Smooth muscle cell (in vitro differentiated cells): Measurements from ENCODE around the gene GPR107. TPM values are rescaled to one million over a fixed set of nuclear protein-coding genes. Genes with fewer than 3 reads are reported as not detected.

ENCODE experiments used
- DNase-seq: peaks from one replicate; lab custom pipeline; 2025; ENCODE audit not compliant: unreplicated experiment; lab: John Stamatoyannopoulos, UW
- H2AFZ ChIP-seq: fragments of 200-600 bp; sonication (generic); 2 replicates; pipeline ENCODE4 v1.6.0; 2016; ENCODE audit warnings: antibody characterized with exemption, low read depth, mild to moderate bottlenecking
- H3F3A ChIP-seq: fragments of 200-600 bp; sonication (generic); 2 replicates; pipeline ENCODE4 v1.6.0; 2017; ENCODE audit warnings: antibody characterized with exemption, low read depth
- H3K27ac ChIP-seq: fragments of 200-600 bp; sonication (generic); 2 replicates; pipeline ENCODE4 v1.5.1; 2016; ENCODE audit warnings: low read depth, mild to moderate bottlenecking
- H3K27me3 ChIP-seq: fragments of 200-600 bp; sonication (generic); 2 replicates; pipeline ENCODE4 v1.6.1; 2016; ENCODE audit warnings: low read depth, mild to moderate bottlenecking
- H3K36me3 ChIP-seq: fragments of 200-600 bp; sonication (generic); 2 replicates; pipeline ENCODE4 v1.5.1; 2016; ENCODE audit warnings: low read depth
- H3K4me1 ChIP-seq: fragments of 200-600 bp; sonication (generic); 2 replicates; pipeline ENCODE4 v1.5.1; 2016; ENCODE audit warnings: low read depth
- H3K4me2 ChIP-seq: fragments of 200-600 bp; sonication (generic); 2 replicates; pipeline ENCODE4 v1.6.0; 2016; ENCODE audit warnings: mild to moderate bottlenecking
- H3K4me3 ChIP-seq: fragments of 200-600 bp; sonication (generic); 2 replicates; pipeline ENCODE4 v1.5.1; 2016; ENCODE audit warnings: mild to moderate bottlenecking
- H3K79me2 ChIP-seq: fragments of 200-600 bp; sonication (generic); 2 replicates; pipeline ENCODE4 v1.6.0; 2016; ENCODE audit warnings: low read depth, mild to moderate bottlenecking
- H3K9ac ChIP-seq: fragments of 200-600 bp; sonication (generic); 2 replicates; pipeline ENCODE4 v1.6.0; 2016; ENCODE audit warnings: low read depth
- H3K9me3 ChIP-seq: fragments of 200-600 bp; sonication (generic); replicated peaks from 2 replicates; pipeline ENCODE4 v1.5.1; 2016; ENCODE audit warnings: low read depth
- H4K20me1 ChIP-seq: fragments of 200-600 bp; sonication (generic); 2 replicates; pipeline ENCODE4 v1.6.0; 2016; ENCODE audit warnings: low read depth
- WGBS: methylation state at CpG from one replicate; pipeline ENCODE4 v1.1.7; 2016; ENCODE audit warnings: low lambda C conversion rate; 5-methylcytosine and 5-hydroxymethylcytosine counted together
- polyA plus RNA-seq: library from polyadenylated mRNA; unstranded; fragments of >200 nt; fragmentation: Nextera tagmentation; extraction: Ambion mirVana; gene quantifications from 2 replicates; pipeline ENCODE4 v1.2.1, GENCODE V29; 2016
- total RNA-seq: library from RNA; depleted of rRNA; stranded (reverse); fragments of >200 nt; gene quantifications from 2 replicates; pipeline ENCODE4 v1.2.3, GENCODE V29; 2014
- TF ChIP-seq, protein P1 (sequence below): fragments of 200-600 bp; sonication (generic); IDR thresholded peaks from 2 replicates; pipeline ENCODE4 v1.5.1; 2017; ENCODE audit warnings: borderline replicate concordance, mild to moderate bottlenecking, antibody characterized with exemption; ENCODE audit not compliant: insufficient read depth, poor library complexity, severe bottlenecking

The GPR107 gene
- total and polyA plus RNA-seq, 2 experiments from 2014 or later, result 16.2 to 42.7 TPM

DNA sequence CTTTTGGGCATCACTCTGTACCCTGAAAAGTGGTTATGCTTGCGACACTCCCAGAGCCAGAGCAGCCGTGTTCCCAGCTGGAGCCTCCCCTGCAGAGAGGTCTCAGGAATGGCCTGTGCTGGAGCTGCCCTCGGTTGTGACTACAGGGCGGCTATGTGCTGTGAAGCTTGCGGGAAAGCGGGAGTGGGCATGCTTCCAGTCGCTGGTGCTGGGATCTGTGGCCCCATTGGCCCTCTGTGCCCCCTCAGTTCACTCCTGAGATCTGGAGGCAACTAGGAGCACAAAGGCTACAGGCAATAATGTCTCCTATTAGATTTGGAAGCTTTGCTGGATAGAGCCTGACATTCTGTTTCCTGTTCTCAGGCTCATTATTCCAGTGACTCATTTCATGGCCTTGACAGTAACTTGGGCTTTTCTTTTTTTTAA is 56.9 kb downstream of the GPR107 start:
- Histone ChIP-seq H2AFZ (no peak overlapping the region), H3K36me3 (no peaks in the 10 kb centered on the region), H3K4me1 (peaks cover 10% of the 10 kb centered on the region), H3K4me3 (no peak overlapping the region), H3K79me2 (no peaks in the 10 kb centered on the region), H3F3A (peaks cover 20% of the 10 kb centered on the region), H4K20me1 (peaks cover 44% of the 10 kb centered on the region), H3K27me3 (no peaks in the 10 kb centered on the region), H3K4me2 (no peak overlapping the region), H3K9ac (no peak overlapping the region), H3K9me3 (no peaks in the 10 kb centered on the region), H3K27ac (peak overlapping the region; percentile 43)
- 68% methylated on average over 7 of the region's 7 CpGs for WGBS
- DNase-seq, result no peak
- TF ChIP-seq, protein P1, sequence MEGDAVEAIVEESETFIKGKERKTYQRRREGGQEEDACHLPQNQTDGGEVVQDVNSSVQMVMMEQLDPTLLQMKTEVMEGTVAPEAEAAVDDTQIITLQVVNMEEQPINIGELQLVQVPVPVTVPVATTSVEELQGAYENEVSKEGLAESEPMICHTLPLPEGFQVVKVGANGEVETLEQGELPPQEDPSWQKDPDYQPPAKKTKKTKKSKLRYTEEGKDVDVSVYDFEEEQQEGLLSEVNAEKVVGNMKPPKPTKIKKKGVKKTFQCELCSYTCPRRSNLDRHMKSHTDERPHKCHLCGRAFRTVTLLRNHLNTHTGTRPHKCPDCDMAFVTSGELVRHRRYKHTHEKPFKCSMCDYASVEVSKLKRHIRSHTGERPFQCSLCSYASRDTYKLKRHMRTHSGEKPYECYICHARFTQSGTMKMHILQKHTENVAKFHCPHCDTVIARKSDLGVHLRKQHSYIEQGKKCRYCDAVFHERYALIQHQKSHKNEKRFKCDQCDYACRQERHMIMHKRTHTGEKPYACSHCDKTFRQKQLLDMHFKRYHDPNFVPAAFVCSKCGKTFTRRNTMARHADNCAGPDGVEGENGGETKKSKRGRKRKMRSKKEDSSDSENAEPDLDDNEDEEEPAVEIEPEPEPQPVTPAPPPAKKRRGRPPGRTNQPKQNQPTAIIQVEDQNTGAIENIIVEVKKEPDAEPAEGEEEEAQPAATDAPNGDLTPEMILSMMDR, result no peak

DNA sequence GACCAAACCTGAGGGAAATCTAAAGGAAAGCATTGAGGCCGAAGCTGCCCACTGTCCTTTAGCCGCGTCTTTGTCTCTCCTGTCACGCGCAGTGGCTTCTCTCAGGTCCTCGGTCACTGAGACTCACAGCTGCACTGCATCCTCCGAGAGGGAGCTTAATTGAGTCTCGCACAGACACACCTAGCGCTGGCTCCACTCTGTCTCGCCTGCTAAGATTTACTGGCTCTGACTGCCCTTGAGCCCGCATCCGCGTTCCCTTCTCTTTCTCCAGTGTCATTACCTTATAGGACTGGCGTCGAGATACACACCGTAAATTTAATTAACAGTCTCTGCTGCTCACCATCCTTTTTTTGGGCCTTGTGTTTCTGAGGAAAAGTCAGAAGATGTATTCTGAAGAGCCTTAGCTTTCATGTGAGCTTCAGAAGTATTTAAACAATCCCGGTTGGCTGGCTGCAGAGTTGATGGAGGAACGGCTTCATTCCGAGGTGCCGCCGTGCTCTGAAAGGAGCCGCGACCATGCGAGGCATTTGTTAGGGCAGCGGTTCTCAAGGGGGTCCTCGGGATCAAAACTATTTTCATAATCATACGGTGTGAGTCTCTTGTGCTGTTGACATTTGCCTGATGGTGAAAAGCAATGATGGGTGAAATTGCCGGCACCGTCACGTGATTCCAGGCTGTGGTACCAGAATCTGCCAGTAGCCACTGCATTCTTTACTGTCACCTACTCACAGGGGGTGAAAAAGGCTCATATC is 58.3 kb downstream of the GPR107 start:
- 86% methylated on average over 30 of the region's 30 CpGs for WGBS
- TF ChIP-seq, protein P1, result no peak

DNA sequence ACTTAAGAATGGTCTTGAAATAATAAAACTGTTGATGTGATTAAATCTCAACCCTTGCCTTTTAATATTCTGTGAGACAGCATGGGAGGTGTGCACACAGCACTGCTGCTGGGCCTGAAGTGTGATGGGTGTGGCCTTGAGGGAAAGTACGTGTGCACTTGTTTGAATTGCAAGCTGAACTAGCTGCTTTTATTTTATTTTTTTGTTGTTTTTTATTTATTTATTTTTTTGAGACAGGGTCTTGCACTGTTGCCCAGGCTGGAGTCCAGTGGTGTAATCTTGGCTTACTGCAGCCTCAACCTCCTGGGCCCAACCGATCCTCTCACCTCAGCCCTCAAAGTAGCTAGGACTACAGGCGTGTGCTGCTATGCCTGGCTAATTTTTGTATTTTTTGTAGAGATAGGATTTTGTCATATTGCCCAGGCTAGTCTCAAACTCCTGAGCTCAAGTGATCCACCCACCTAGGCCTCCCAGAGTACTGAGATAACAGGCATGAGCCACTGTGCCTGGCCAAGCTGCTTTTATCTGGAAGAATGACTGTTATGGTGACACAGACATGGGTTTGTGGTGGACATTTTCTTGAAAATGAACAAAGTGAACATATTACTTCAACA is 58.9 kb downstream of the GPR107 start:
- Histone ChIP-seq H3K27me3 (no peaks in the 10 kb centered on the region), H3K9me3 (no peaks in the 10 kb centered on the region), H2AFZ (no peak overlapping the region), H3K27ac (peak overlapping the region; percentile 43), H3K4me2 (peak overlapping the region; percentile 4), H3K79me2 (no peaks in the 10 kb centered on the region), H3K4me1 (peaks cover 15% of the 10 kb centered on the region), H3F3A (peaks cover 27% of the 10 kb centered on the region), H3K36me3 (no peaks in the 10 kb centered on the region), H3K4me3 (no peak overlapping the region), H3K9ac (no peak overlapping the region), H4K20me1 (peaks cover 54% of the 10 kb centered on the region)
- TF ChIP-seq, protein P1, result no peak
- WGBS, result 70% methylated on average over 3 of the region's 3 CpGs
- DNase-seq, result no peak

More for the DNA sequence above, 58.3 kb downstream of the GPR107 start:
- H3K4me2 ChIP-seq, result peak overlapping the region; percentile 4
- H3K9me3 ChIP-seq, result no peaks in the 10 kb centered on the region
- H3K4me1 ChIP-seq, result peaks cover 10% of the 10 kb centered on the region
- H3K27me3 ChIP-seq, result no peaks in the 10 kb centered on the region
- no peaks in the 10 kb centered on the region for H3K79me2 ChIP-seq
- H3K9ac ChIP-seq, result no peak overlapping the region
- no peak for DNase-seq
- H3K36me3 ChIP-seq, result no peaks in the 10 kb centered on the region
- no peak overlapping the region for H2AFZ ChIP-seq
- peak overlapping the region; percentile 43 for H3K27ac ChIP-seq
- peaks cover 27% of the 10 kb centered on the region for H3F3A ChIP-seq
- H4K20me1 ChIP-seq, result peaks cover 54% of the 10 kb centered on the region
- H3K4me3 ChIP-seq, result no peak overlapping the region
